Kidney (tissue), 14 donors: Measurements from ENCODE around the gene MACROD1. TPM values are rescaled to one million over a fixed set of nuclear protein-coding genes. Genes with fewer than 3 reads are reported as not detected.

Experiments used
- DNase-seq, 5 donors: peaks; one replicate each; pipeline ENCODE4 v3.0.0-alpha.2; 2013 to 2020
- FAIRE-seq: peaks from 2 replicates; lab custom pipeline; 2012; peaks lifted over from hg19 to GRCh38; lab: Jason Lieb, UNC
- H3K27ac ChIP-seq, 2 donors: one replicate each; pipeline ENCODE4 v1.7.0; 2013; ENCODE audit warnings: low read depth in 2 of 2, low read length in 2 of 2, inconsistent platforms in 1 of 2
- H3K27me3 ChIP-seq: one replicate; pipeline ENCODE4 v1.7.1; 2013; ENCODE audit warnings: low read length, inconsistent platforms; ENCODE audit not compliant: control insufficient read depth, insufficient read depth
- H3K36me3 ChIP-seq, 3 donors: one replicate each; pipeline versions ENCODE4 v1.7.0 to v1.7.1; 2013; ENCODE audit warnings: low read length in 3 of 3, control low read depth in 1 of 3, inconsistent platforms in 1 of 3; ENCODE audit not compliant: insufficient read depth in 3 of 3, control insufficient read depth in 2 of 3
- H3K4me1 ChIP-seq, 3 donors: one replicate each; pipeline versions ENCODE4 v1.7.0 to v1.7.1; 2013; ENCODE audit warnings: low read length in 3 of 3, inconsistent platforms in 1 of 3, low read depth in 1 of 3; ENCODE audit not compliant: control insufficient read depth in 2 of 3, insufficient read depth in 2 of 3
- H3K4me3 ChIP-seq, 3 donors: one replicate each; pipeline versions ENCODE4 v1.7.0 to v1.8.1; 2013; ENCODE audit warnings: low read length in 3 of 3, control low read depth in 1 of 3, inconsistent platforms in 1 of 3
- H3K9ac ChIP-seq, 3 donors: one replicate each; pipeline versions ENCODE4 v1.7.0 to v1.7.1; 2013; ENCODE audit warnings: low read length in 3 of 3, control low read depth in 1 of 3, inconsistent platforms in 1 of 3
- H3K9me3 ChIP-seq, 3 donors: one replicate each; pipeline versions ENCODE4 v1.7.0 to v1.7.1; 2013; ENCODE audit warnings: low read length in 3 of 3, control low read depth in 1 of 3, inconsistent platforms in 1 of 3; ENCODE audit not compliant: control insufficient read depth in 2 of 3, insufficient read depth in 1 of 3
- intact Hi-C: fragments of 100-400 bp; cut with DNase I; formaldehyde crosslinking; loops from one replicate; pipeline ENCODE4 v1.11.1; 2022
- polyA plus RNA-seq: library from polyadenylated mRNA; stranded (reverse); fragments of 350-450 nt; fragmentation: Illumina TruSeq; extraction: RNeasy Lipid Tissue Mini Kit (QIAGEN cat#74804); gene quantifications from one replicate; pipeline ENCODE4 v1.2.3, GENCODE V29; 2014; ENCODE audit warnings: low read depth, low replicate concordance; ENCODE audit not compliant: insufficient read depth
- total RNA-seq: library from RNA; stranded (reverse); fragmentation: NEBNext Ultra II Directional; extraction: Animal tissue kit (Norgen Biotek cat#: 25700); gene quantifications from one replicate; pipeline ENCODE4 v1.2.1, GENCODE V29; 2021
- TF ChIP-seq, protein P1 (sequence below): IDR thresholded peaks from 3 replicates; pipeline ENCODE4 v1.5.1; 2012; ENCODE audit warnings: mild to moderate bottlenecking, moderate library complexity, borderline replicate concordance; ENCODE audit not compliant: insufficient read depth; ENCODE audit errors: extremely low read depth
- donor health status: control.
- donor health status: control.
- donor health status: control.
- donor health status: control.
- donor health status: control.
- donor health status: DM: yes; HTN: yes; CAD: no.
- donor health status: Normal renal cell carcinoma (clear cell type).

Gene MACROD1
- total and polyA plus RNA-seq, 2 donors from 2014 or later, result 27.8 to 176 TPM

DNA sequence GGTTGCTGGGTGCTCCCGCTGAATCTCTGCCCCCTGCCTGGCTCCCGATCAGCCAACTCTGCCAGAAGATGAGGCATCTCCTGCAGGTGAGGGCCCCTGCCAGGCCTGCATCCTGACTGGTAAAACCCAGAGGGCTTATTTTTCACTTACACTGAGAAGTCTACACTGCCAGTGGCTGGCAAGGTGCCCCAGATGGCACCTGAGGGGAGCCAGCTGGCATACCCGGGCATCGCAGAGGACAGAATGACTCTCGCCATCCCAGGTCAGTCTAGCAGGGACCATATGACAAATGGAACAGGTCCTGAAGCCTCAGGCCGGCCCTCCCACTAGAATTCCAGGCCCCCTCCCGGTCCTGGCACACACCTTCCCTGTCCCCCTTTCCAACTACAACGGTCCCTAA lies 30.9 kb downstream of the MACROD1 start:
- FAIRE-seq (no peak), DNase-seq (no peak)
- Histone ChIP-seq H3K9me3 (no peaks in the 10 kb centered on the region), H3K4me1 (peaks cover 0 to 19% (median 11%) of the 10 kb centered on the region in 3 donors), H3K27me3 (no peaks in the 10 kb centered on the region), H3K4me3 (no peak overlapping the region), H3K27ac (no peak overlapping the region), H3K36me3 (no peaks in the 10 kb centered on the region), H3K9ac (no peak overlapping the region)
- intact Hi-C loops, result no loop called here
- TF ChIP-seq, protein P1, sequence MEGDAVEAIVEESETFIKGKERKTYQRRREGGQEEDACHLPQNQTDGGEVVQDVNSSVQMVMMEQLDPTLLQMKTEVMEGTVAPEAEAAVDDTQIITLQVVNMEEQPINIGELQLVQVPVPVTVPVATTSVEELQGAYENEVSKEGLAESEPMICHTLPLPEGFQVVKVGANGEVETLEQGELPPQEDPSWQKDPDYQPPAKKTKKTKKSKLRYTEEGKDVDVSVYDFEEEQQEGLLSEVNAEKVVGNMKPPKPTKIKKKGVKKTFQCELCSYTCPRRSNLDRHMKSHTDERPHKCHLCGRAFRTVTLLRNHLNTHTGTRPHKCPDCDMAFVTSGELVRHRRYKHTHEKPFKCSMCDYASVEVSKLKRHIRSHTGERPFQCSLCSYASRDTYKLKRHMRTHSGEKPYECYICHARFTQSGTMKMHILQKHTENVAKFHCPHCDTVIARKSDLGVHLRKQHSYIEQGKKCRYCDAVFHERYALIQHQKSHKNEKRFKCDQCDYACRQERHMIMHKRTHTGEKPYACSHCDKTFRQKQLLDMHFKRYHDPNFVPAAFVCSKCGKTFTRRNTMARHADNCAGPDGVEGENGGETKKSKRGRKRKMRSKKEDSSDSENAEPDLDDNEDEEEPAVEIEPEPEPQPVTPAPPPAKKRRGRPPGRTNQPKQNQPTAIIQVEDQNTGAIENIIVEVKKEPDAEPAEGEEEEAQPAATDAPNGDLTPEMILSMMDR, result no peak

DNA sequence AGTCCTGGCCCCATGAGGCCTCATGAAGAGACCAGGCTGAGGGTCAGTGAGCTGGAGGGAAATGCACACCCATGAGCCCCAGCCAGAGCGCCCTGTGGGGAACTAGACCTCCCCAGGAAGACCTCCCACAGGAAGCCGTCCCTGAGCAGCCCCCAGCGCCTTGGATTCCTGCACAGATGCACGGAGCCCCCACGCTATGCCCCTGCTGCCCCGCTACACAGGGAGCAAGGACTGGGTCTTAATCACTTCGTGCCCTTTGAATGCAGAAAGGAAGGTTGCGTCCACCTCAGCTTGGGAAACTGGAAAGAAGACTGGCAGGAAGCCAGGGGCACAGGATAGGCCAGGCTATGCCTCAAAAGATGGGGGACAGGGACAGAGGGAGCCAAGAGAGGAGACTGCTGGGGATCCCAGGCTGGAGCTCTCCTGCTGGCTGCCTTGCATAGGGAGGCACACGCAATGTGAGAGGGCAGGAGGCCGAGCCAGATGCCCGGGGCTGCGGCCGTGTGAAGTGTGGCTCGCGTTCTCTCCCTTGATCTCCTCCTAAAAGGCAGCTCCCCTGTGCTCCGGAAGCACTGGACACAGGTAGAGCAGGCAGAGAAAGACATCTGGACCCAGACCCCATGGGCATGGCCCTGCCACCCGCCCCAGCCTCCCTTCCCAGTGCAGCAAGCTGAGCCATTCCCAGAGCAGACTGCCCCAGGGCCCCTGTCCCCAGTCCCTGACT lies 32.8 kb downstream of the MACROD1 start:
- intact Hi-C loops, result no loop called here
- H3K4me1 ChIP-seq, result peaks cover 0 to 27% (median 17%) of the 10 kb centered on the region in 3 donors
- TF ChIP-seq, protein P1, result no peak
- H3K9ac ChIP-seq, result no peak overlapping the region
- DNase-seq (no peak), FAIRE-seq (no peak)
- no peak overlapping the region for H3K27ac ChIP-seq
- H3K27me3 ChIP-seq, result no peaks in the 10 kb centered on the region
- no peaks in the 10 kb centered on the region for H3K36me3 ChIP-seq
- H3K9me3 ChIP-seq, result no peaks in the 10 kb centered on the region
- no peak overlapping the region for H3K4me3 ChIP-seq

DNA sequence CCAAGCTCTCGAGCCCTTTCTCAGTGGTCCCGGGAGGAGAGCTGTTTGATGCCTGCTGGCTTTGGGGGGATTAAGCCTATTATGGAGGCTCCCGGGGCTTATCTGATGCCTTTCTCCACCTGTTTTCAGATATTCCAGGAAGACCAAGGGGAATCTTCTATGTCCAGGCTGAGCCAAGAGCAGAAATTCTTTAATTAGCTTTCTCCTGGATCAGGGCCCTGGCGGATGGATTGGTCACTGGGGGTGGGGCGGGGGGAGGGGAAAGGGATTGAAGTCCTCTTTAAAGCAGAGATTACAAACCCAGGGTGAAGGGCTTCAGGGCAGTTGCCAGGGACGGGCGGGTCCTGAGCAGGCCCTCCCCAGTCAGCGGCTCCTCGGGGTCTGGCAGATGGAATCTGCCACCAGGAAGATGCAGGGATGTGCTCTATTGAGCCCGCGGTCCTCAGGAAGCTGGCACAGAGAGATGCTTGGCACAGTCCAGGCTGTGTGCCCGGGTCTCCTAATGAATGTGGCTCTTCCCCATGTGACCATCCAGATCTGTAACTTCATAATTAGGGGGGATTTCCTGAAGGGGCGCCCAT lies 33.6 kb downstream of the MACROD1 start:
- intact Hi-C loops, result no loop called here
- no peak overlapping the region for H3K27ac ChIP-seq
- no peak overlapping the region for H3K4me3 ChIP-seq
- no peak overlapping the region for H3K9ac ChIP-seq
- DNase-seq (no peak), FAIRE-seq (no peak)
- H3K27me3 ChIP-seq, result no peaks in the 10 kb centered on the region
- peaks cover 0 to 30% (median 21%) of the 10 kb centered on the region in 3 donors for H3K4me1 ChIP-seq
- H3K9me3 ChIP-seq, result no peaks in the 10 kb centered on the region
- TF ChIP-seq, protein P1, result no peak
- no peaks in the 10 kb centered on the region for H3K36me3 ChIP-seq
